Measurements from ENCODE around the gene PSMB7. TPM values are rescaled to one million over a fixed set of nuclear protein-coding genes. Genes with fewer than 3 reads are reported as not detected.

The PSMB7 gene
- total and polyA plus RNA-seq, 4 experiments from 2014 or later, result 56.9 to 226 (median 113) TPM

DNA sequence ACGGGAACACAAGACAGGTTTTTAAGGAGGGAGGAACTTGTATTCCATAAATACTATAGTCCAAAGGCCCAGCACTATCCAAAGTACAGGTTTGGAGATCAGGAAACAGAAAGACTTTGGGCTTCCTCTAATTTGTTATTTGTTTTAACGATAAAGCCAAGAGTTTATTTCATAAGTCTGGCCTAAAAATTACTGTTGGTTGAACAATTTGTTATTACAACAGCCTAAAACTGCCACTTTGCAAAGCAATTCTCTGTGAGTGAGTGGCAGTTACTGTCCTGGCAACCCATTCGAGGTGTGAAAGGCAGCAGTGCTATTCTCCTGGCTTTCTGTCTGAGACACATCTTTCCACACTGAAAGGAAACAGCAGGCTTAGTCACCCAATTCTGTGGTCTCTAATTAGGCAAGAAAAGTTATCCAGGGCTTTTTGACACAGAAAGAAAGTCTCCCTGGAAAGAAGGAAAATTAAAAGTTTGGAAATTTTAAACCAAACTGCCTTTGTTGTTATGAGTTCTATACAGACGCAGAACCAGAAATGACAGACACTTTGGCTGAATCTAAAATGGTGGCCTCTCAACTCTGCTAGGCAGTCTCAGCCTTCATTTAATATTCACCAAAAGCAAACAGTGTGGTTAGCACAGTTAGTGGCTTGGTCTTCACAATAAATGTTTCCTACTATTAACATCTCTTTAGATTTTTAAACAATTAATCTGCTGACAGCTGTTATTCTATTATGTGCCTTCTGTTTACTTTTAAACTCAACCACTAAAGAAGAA is 33.9 kb downstream of the PSMB7 start:
- Histone ChIP-seq H3K4me3 (ENCODE audit: low read length in 2 of 2) (no peak overlapping the region), H3K27me3 (ENCODE audit: insufficient read depth, low read length) (no peaks in the 10 kb centered on the region), H3K4me1 (ENCODE audit: insufficient read depth, low read length) (no peaks in the 10 kb centered on the region), H3K36me3 (ENCODE audit: insufficient read depth, low read length) (peaks cover 24% of the 10 kb centered on the region), H3K9me3 (ENCODE audit: control insufficient read depth in 1 of 2, low read length in 2 of 2) (no peaks in the 10 kb centered on the region), H3K27ac (ENCODE audit: low read depth, low read length) (no peak overlapping the region)
- H3K27me3 Mint-ChIP-seq, result no peaks in the 10 kb centered on the region
- CTCF ChIA-PET (ENCODE audit: partially characterized antibody), result no interaction called here
- H3K4me3 Mint-ChIP-seq, result no peak overlapping the region
- peaks cover 42 to 71% of the 10 kb centered on the region in 2 donors for H3K36me3 Mint-ChIP-seq
- POLR2A ChIA-PET (ENCODE audit: partially characterized antibody), result no interaction called here
- intact Hi-C loops (cut with micrococcal nuclease), result no loop called here
- H3K27ac Mint-ChIP-seq, result peak overlapping the region in 1 of 7 donors; percentile 29
- H3K4me1 Mint-ChIP-seq, result peaks cover 11 to 32% (median 17%) of the 10 kb centered on the region in 4 donors
- no peak for DNase-seq
- H3K9me3 Mint-ChIP-seq, result no peaks in the 10 kb centered on the region

DNA sequence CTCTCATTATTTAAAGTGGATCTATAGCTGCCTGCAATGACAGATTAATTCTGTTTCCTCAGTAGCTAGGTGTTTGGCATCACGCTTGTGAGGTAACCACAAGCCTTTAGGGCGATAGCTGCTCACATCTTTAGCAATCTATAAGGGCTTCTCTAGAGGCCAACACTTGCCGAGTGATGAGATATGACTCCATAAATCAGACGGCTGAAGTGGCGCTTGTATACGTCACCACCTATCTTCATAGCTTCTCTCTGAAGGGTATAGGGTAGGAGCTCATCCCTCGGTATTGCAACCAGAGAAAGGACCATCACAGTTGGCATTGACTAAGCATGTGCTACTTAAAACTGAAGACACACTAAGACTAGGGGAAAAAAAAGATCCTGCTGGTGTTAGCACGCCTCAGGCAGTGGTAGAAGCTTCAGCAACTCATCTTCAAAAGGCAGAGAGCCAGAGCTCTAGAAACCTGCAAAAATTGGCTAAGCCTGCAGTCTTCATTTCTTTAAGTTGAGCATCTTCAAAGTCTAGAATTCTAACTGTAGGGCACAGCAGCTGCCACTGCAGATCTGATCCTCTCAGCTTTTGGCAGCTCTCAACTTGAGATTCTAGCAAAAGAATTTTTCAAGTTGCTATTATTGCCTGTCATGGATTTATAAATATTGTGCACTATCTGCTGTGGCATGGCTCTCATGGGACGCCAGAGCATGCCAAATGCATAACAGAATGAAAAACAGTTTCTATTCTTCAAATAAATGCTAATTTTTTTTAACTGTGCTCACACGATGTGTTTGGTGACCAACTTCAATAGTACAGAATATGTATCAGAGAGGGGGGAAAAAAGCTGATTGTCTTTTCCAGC is 37.5 kb downstream of the PSMB7 start:
- intact Hi-C loops (cut with micrococcal nuclease), result no loop called here
- H3K36me3 ChIP-seq (ENCODE audit: insufficient read depth, low read length), result peaks cover 9% of the 10 kb centered on the region
- H3K4me1 ChIP-seq (ENCODE audit: insufficient read depth, low read length), result no peaks in the 10 kb centered on the region
- Mint-ChIP-seq H3K4me3 (no peak overlapping the region), H3K4me1 (peaks cover 18 to 36% (median 23%) of the 10 kb centered on the region in 4 donors), H3K27me3 (no peaks in the 10 kb centered on the region), H3K27ac (peak overlapping the region in 3 of 7 donors; percentile 35 to 76 (median 66)), H3K9me3 (no peaks in the 10 kb centered on the region), H3K36me3 (peaks cover 38 to 60% of the 10 kb centered on the region in 2 donors)
- POLR2A ChIA-PET (ENCODE audit: partially characterized antibody), result no interaction called here
- H3K4me3 ChIP-seq (ENCODE audit: low read length in 2 of 2), result no peak overlapping the region
- CTCF ChIA-PET (ENCODE audit: partially characterized antibody), result no interaction called here
- H3K27ac ChIP-seq (ENCODE audit: low read depth, low read length), result no peak overlapping the region
- no peak for DNase-seq
- no peaks in the 10 kb centered on the region for H3K9me3 ChIP-seq (ENCODE audit: control insufficient read depth in 1 of 2, low read length in 2 of 2)
- no peaks in the 10 kb centered on the region for H3K27me3 ChIP-seq (ENCODE audit: insufficient read depth, low read length)

- intact Hi-C loops (cut with micrococcal nuclease), result no loop called here
- H3K27me3 Mint-ChIP-seq, result no peaks in the 10 kb centered on the region
- H3K4me3 Mint-ChIP-seq, result no peak overlapping the region
- H3K4me3 ChIP-seq (ENCODE audit: low read length in 2 of 2), result no peak overlapping the region
- no peaks in the 10 kb centered on the region for H3K4me1 ChIP-seq (ENCODE audit: insufficient read depth, low read length)
- no peaks in the 10 kb centered on the region for H3K9me3 ChIP-seq (ENCODE audit: control insufficient read depth in 1 of 2, low read length in 2 of 2)
- peaks cover 33 to 50% of the 10 kb centered on the region in 2 donors for H3K36me3 Mint-ChIP-seq
- no peaks in the 10 kb centered on the region for H3K27me3 ChIP-seq (ENCODE audit: insufficient read depth, low read length)
- DNase-seq, result no peak
- H3K36me3 ChIP-seq (ENCODE audit: insufficient read depth, low read length), result peaks cover 8% of the 10 kb centered on the region
- no peaks in the 10 kb centered on the region for H3K9me3 Mint-ChIP-seq
- H3K27ac Mint-ChIP-seq, result no peak overlapping the region
- no peak overlapping the region for H3K27ac ChIP-seq (ENCODE audit: low read depth, low read length)
- ChIA-PET POLR2A (ENCODE audit: partially characterized antibody) (no interaction called here), CTCF (ENCODE audit: partially characterized antibody) (interaction anchor here (2.2 kb wide), 1 partner anchor 12 kb away, joined by 6 read pairs; no protein-coding TSS in a partner anchor)
- H3K4me1 Mint-ChIP-seq, result peaks cover 29 to 51% (median 35%) of the 10 kb centered on the region in 4 donors
These were observed 38.9 kb downstream of the PSMB7 start for GRCh38 chr9:124376329-124376728.

- Mint-ChIP-seq H3K9me3 (no peaks in the 10 kb centered on the region), H3K4me1 (peaks cover 31 to 55% (median 40%) of the 10 kb centered on the region in 4 donors), H3K36me3 (peaks cover 33 to 48% of the 10 kb centered on the region in 2 donors), H3K27ac (peak overlapping the region in 1 of 7 donors; percentile 13), H3K27me3 (no peaks in the 10 kb centered on the region), H3K4me3 (no peak overlapping the region)
- ChIA-PET CTCF (ENCODE audit: partially characterized antibody) (interaction anchor here (2.2 kb wide), 1 partner anchor 13 kb away, joined by 6 read pairs; no protein-coding TSS in a partner anchor), POLR2A (ENCODE audit: partially characterized antibody) (no interaction called here)
- Histone ChIP-seq H3K4me3 (ENCODE audit: low read length in 2 of 2) (no peak overlapping the region), H3K9me3 (ENCODE audit: control insufficient read depth in 1 of 2, low read length in 2 of 2) (no peaks in the 10 kb centered on the region), H3K4me1 (ENCODE audit: insufficient read depth, low read length) (no peaks in the 10 kb centered on the region), H3K36me3 (ENCODE audit: insufficient read depth, low read length) (peaks cover 8% of the 10 kb centered on the region), H3K27ac (ENCODE audit: low read depth, low read length) (no peak overlapping the region), H3K27me3 (ENCODE audit: insufficient read depth, low read length) (no peaks in the 10 kb centered on the region)
- no peak for DNase-seq
- intact Hi-C loops (cut with micrococcal nuclease), result no loop called here
These were observed 39.5 kb downstream of the PSMB7 start for GRCh38 chr9:124375726-124376125.

DNA sequence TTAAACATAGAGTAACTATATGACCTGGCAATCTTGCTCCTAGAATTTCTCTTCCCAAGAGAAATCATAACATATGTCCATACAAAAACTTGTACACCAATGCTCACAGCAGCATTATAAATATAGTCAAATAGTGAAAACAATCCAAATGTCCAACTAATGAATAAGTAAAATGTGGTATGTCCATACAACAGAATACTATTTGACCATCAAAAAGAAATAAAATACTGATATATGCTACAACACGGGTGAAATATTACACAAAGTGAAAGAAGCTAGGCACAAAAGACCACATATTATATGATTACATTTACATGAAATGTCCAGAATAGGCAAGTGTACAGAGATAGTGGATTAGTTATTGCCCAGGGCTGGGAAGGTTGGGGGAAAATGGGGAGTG is 41.4 kb downstream of the PSMB7 start:
- no peak for DNase-seq
- Histone ChIP-seq H3K27me3 (ENCODE audit: insufficient read depth, low read length) (no peaks in the 10 kb centered on the region), H3K9me3 (ENCODE audit: control insufficient read depth in 1 of 2, low read length in 2 of 2) (no peaks in the 10 kb centered on the region), H3K4me1 (ENCODE audit: insufficient read depth, low read length) (no peaks in the 10 kb centered on the region), H3K4me3 (ENCODE audit: low read length in 2 of 2) (no peak overlapping the region), H3K27ac (ENCODE audit: low read depth, low read length) (no peak overlapping the region), H3K36me3 (ENCODE audit: insufficient read depth, low read length) (no peaks in the 10 kb centered on the region)
- H3K9me3 Mint-ChIP-seq, result no peaks in the 10 kb centered on the region
- ChIA-PET POLR2A (ENCODE audit: partially characterized antibody) (no interaction called here), CTCF (ENCODE audit: partially characterized antibody) (interaction anchor here (1.4 kb wide), 1 partner anchor 12 kb away, joined by 5 read pairs; no protein-coding TSS in a partner anchor)
- H3K4me1 Mint-ChIP-seq, result peaks cover 35 to 67% (median 54%) of the 10 kb centered on the region in 4 donors
- peaks cover 26 to 34% of the 10 kb centered on the region in 2 donors for H3K36me3 Mint-ChIP-seq
- no peak overlapping the region for H3K4me3 Mint-ChIP-seq
- no peaks in the 10 kb centered on the region for H3K27me3 Mint-ChIP-seq
- intact Hi-C loops (cut with micrococcal nuclease), result no loop called here
- no peak overlapping the region for H3K27ac Mint-ChIP-seq

DNA sequence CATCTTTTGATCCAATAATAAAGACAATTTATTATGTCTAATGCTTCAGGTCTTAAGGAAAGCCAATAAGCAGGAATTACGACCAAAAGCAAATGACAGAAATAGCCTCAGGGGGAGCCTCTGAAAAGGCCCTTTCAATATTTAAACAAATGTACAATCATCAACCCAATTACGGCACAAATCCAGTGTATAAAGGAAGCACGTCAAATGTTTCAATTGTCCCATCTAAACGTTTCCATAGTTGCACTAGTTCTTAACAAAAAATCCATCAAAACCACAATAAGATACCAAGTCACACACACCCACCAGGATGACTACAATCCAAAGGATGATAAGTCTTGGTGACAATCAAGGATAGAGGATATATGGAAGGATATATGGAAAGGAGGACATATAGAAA is 41.9 kb downstream of the PSMB7 start:
- H3K4me3 Mint-ChIP-seq, result no peak overlapping the region
- no peaks in the 10 kb centered on the region for H3K36me3 ChIP-seq (ENCODE audit: insufficient read depth, low read length)
- no peak overlapping the region for H3K4me3 ChIP-seq (ENCODE audit: low read length in 2 of 2)
- no peak overlapping the region for H3K27ac ChIP-seq (ENCODE audit: low read depth, low read length)
- intact Hi-C loops (cut with micrococcal nuclease), result no loop called here
- ChIA-PET POLR2A (ENCODE audit: partially characterized antibody) (no interaction called here), CTCF (ENCODE audit: partially characterized antibody) (no interaction called here)
- no peaks in the 10 kb centered on the region for H3K4me1 ChIP-seq (ENCODE audit: insufficient read depth, low read length)
- H3K27me3 ChIP-seq (ENCODE audit: insufficient read depth, low read length), result no peaks in the 10 kb centered on the region
- peaks cover 26 to 29% of the 10 kb centered on the region in 2 donors for H3K36me3 Mint-ChIP-seq
- H3K27ac Mint-ChIP-seq, result no peak overlapping the region
- no peak for DNase-seq
- peaks cover 37 to 68% (median 55%) of the 10 kb centered on the region in 4 donors for H3K4me1 Mint-ChIP-seq
- H3K9me3 ChIP-seq (ENCODE audit: control insufficient read depth in 1 of 2, low read length in 2 of 2), result no peaks in the 10 kb centered on the region
- no peaks in the 10 kb centered on the region for H3K27me3 Mint-ChIP-seq
- H3K9me3 Mint-ChIP-seq, result no peaks in the 10 kb centered on the region

DNA sequence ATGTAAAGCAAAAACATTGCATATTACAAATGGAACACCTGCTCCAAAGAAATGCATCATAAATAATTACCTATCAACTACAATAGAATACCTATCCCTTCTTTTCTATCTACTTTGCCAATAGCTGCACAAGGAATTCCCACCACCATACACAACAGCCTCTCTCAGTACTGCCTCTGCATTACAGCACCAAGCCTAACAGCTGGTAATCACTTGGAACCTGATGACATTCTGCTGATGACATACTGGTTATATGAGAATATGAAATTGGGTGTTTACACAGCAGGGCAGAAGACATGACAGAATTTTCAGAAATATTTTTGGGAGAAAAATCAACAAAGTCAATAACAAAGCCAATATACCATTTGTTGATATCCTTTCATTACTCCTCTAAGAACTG is 43.2 kb downstream of the PSMB7 start:
- no peak for DNase-seq
- Histone ChIP-seq H3K36me3 (ENCODE audit: insufficient read depth, low read length) (no peaks in the 10 kb centered on the region), H3K4me3 (ENCODE audit: low read length in 2 of 2) (no peak overlapping the region), H3K4me1 (ENCODE audit: insufficient read depth, low read length) (no peaks in the 10 kb centered on the region), H3K27ac (ENCODE audit: low read depth, low read length) (no peak overlapping the region), H3K27me3 (ENCODE audit: insufficient read depth, low read length) (no peaks in the 10 kb centered on the region), H3K9me3 (ENCODE audit: control insufficient read depth in 1 of 2, low read length in 2 of 2) (no peaks in the 10 kb centered on the region)
- H3K4me3 Mint-ChIP-seq, result no peak overlapping the region
- H3K4me1 Mint-ChIP-seq, result peaks cover 40 to 72% (median 59%) of the 10 kb centered on the region in 4 donors
- H3K9me3 Mint-ChIP-seq, result no peaks in the 10 kb centered on the region
- peak overlapping the region in 2 of 7 donors; percentile 10 to 16 for H3K27ac Mint-ChIP-seq
- ChIA-PET POLR2A (ENCODE audit: partially characterized antibody) (no interaction called here), CTCF (ENCODE audit: partially characterized antibody) (interaction anchor here (1.0 kb wide), 1 partner anchor 13 kb away, joined by 3 read pairs; no protein-coding TSS in a partner anchor)
- intact Hi-C loops (cut with micrococcal nuclease), result no loop called here
- no peaks in the 10 kb centered on the region for H3K27me3 Mint-ChIP-seq
- H3K36me3 Mint-ChIP-seq, result peaks cover 21 to 26% of the 10 kb centered on the region in 2 donors

All from CD4-positive, alpha-beta memory T cell (primary cell).